ENCODE results near the gene C6. TPM values are rescaled to one million over a fixed set of nuclear protein-coding genes. Genes with fewer than 3 reads are reported as not detected.

C6 gene
- total RNA-seq, 3 donors from 2014 or later (not counting 1 experiment from before 2014, with no cell fraction given), result not detected

- DNase-seq (no peak), ATAC-seq (no peak)
- TF ChIP-seq CTCF (IDR thresholded peaks at IDR 0.05), result no peak
- Mint-ChIP-seq H3K4me3 (no peak overlapping the region), H3K27ac (no peak overlapping the region), H3K36me3 (no peaks in the 10 kb centered on the region), H3K27me3 (ENCODE audit: low read depth in 2 of 2) (no peaks in the 10 kb centered on the region), H3K4me1 (no peaks in the 10 kb centered on the region), H3K9me3 (peaks cover 12% of the 10 kb centered on the region in 2 donors)
- H3K27me3 ChIP-seq (ENCODE audit: control insufficient read depth, insufficient read depth, low read length), result no peaks in the 10 kb centered on the region
- intact Hi-C loops (cut with micrococcal nuclease), result no loop called here
- no peaks in the 10 kb centered on the region for H3K36me3 ChIP-seq (ENCODE audit: control insufficient read depth, insufficient read depth, low read length)
- H3K9me3 ChIP-seq (ENCODE audit: control insufficient read depth, insufficient read depth, low read length), result no peaks in the 10 kb centered on the region
- no peak overlapping the region for H3K4me3 ChIP-seq (ENCODE audit: low read length)
- WGBS (ENCODE audit: insufficient coverage), result 56% methylated on average over 1 of the region's 1 CpG
- H3K27ac ChIP-seq (ENCODE audit: low read length), result no peak overlapping the region
- H3K4me1 ChIP-seq (ENCODE audit: control insufficient read depth, insufficient read depth, low read length), result no peaks in the 10 kb centered on the region
Measured at GRCh38 chr5:41218929-41219657, 5.8 kb upstream of the C6 start.

GRCh38 chr5:41214182-41214581, 850 bp upstream of the C6 start:
- TF ChIP-seq CTCF (IDR thresholded peaks at IDR 0.05), result no peak
- H3K27ac ChIP-seq (ENCODE audit: low read length), result no peak overlapping the region
- ATAC-seq (no peak), DNase-seq (no peak)
- no peaks in the 10 kb centered on the region for H3K27me3 ChIP-seq (ENCODE audit: control insufficient read depth, insufficient read depth, low read length)
- H3K4me3 Mint-ChIP-seq, result no peak overlapping the region
- H3K9me3 Mint-ChIP-seq, result peaks cover 9 to 10% of the 10 kb centered on the region in 2 donors
- no peak overlapping the region for H3K27ac Mint-ChIP-seq
- H3K4me1 Mint-ChIP-seq, result no peaks in the 10 kb centered on the region
- H3K4me1 ChIP-seq (ENCODE audit: control insufficient read depth, insufficient read depth, low read length), result no peaks in the 10 kb centered on the region
- no peaks in the 10 kb centered on the region for H3K9me3 ChIP-seq (ENCODE audit: control insufficient read depth, insufficient read depth, low read length)
- H3K4me3 ChIP-seq (ENCODE audit: low read length), result no peak overlapping the region
- H3K36me3 Mint-ChIP-seq, result no peaks in the 10 kb centered on the region
- intact Hi-C loops (cut with micrococcal nuclease), result no loop called here
- no peaks in the 10 kb centered on the region for H3K36me3 ChIP-seq (ENCODE audit: control insufficient read depth, insufficient read depth, low read length)
- no peaks in the 10 kb centered on the region for H3K27me3 Mint-ChIP-seq (ENCODE audit: low read depth in 2 of 2)

GRCh38 chr5:41212935-41213334, 397 bp downstream of the C6 start:
- no peaks in the 10 kb centered on the region for H3K4me1 Mint-ChIP-seq
- no peaks in the 10 kb centered on the region for H3K36me3 Mint-ChIP-seq

More at GRCh38 chr5:41212935-41213334, 397 bp downstream of the C6 start:
- Histone ChIP-seq H3K36me3 (ENCODE audit: control insufficient read depth, insufficient read depth, low read length) (no peaks in the 10 kb centered on the region), H3K27me3 (ENCODE audit: control insufficient read depth, insufficient read depth, low read length) (no peaks in the 10 kb centered on the region), H3K27ac (ENCODE audit: low read length) (no peak overlapping the region), H3K9me3 (ENCODE audit: control insufficient read depth, insufficient read depth, low read length) (no peaks in the 10 kb centered on the region), H3K4me1 (ENCODE audit: control insufficient read depth, insufficient read depth, low read length) (no peaks in the 10 kb centered on the region), H3K4me3 (ENCODE audit: low read length) (no peak overlapping the region)
- DNase-seq (no peak), ATAC-seq (no peak)
- TF ChIP-seq CTCF (IDR thresholded peaks at IDR 0.05), result no peak
- WGBS (ENCODE audit: insufficient coverage), result 100% methylated on average over 1 of the region's 1 CpG
- peaks cover 10 to 14% of the 10 kb centered on the region in 2 donors for H3K9me3 Mint-ChIP-seq
- intact Hi-C loops (cut with micrococcal nuclease), result no loop called here
- no peaks in the 10 kb centered on the region for H3K27me3 Mint-ChIP-seq (ENCODE audit: low read depth in 2 of 2)
- H3K4me3 Mint-ChIP-seq, result no peak overlapping the region
- no peak overlapping the region for H3K27ac Mint-ChIP-seq
